NCI-H510A treated with DMSO at 0.1 percent for 48 hours (cell line): ENCODE results near the gene CMTM2.
"Not testable (repeated sequence)": the region's sequence is repeated elsewhere in the genome, so short reads cannot be mapped to it uniquely, and the experiment has no call there.

ENCODE experiments used
- DNase-seq: peaks from one replicate; lab custom pipeline; 2025; lab: John Stamatoyannopoulos, UW

Gene CMTM2

GRCh38 chr16:66608241-66609138 is 29.2 kb downstream of the CMTM2 start:
- peak; percentile 57 for DNase-seq

GRCh38 chr16:66609139-66609510 is 29.9 kb downstream of the CMTM2 start:
- DNase-seq = no peak

GRCh38 chr16:66610111-66610820 is 31.0 kb downstream of the CMTM2 start:
- no peak for DNase-seq

- DNase-seq = not testable (repeated sequence)
Measured at GRCh38 chr16:66611911-66612310, 32.6 kb downstream of the CMTM2 start.

- no peak for DNase-seq
Measured at GRCh38 chr16:66612422-66612821, 33.2 kb downstream of the CMTM2 start.

GRCh38 chr16:66614161-66614802 is 35.0 kb downstream of the CMTM2 start:
- no peak for DNase-seq

GRCh38 chr16:66616169-66616568 is 36.9 kb downstream of the CMTM2 start:
- no peak for DNase-seq

GRCh38 chr16:66616592-66616991 is 37.3 kb downstream of the CMTM2 start:
- no peak for DNase-seq

GRCh38 chr16:66617010-66617434 is 37.8 kb downstream of the CMTM2 start:
- DNase-seq = no peak

- DNase-seq = no peak
Measured at GRCh38 chr16:66617728-66618127, 38.5 kb downstream of the CMTM2 start.

- DNase-seq = no peak
Measured at GRCh38 chr16:66618588-66619375, 39.5 kb downstream of the CMTM2 start.

- no peak for DNase-seq
Measured at GRCh38 chr16:66619534-66620428, 40.5 kb downstream of the CMTM2 start.

GRCh38 chr16:66620429-66620795 is 41.1 kb downstream of the CMTM2 start:
- no peak for DNase-seq

GRCh38 chr16:66621973-66622372 is 42.7 kb downstream of the CMTM2 start:
- DNase-seq = no peak

- no peak for DNase-seq
Measured at GRCh38 chr16:66622863-66623262, 43.6 kb downstream of the CMTM2 start.

GRCh38 chr16:66623755-66624154 is 44.5 kb downstream of the CMTM2 start:
- DNase-seq = no peak

- not testable (repeated sequence) for DNase-seq
Measured at GRCh38 chr16:66627611-66628378, 48.5 kb downstream of the CMTM2 start.

GRCh38 chr16:66629856-66630255 is 50.6 kb downstream of the CMTM2 start:
- DNase-seq = no peak

GRCh38 chr16:66630561-66631260 is 51.4 kb downstream of the CMTM2 start:
- not testable (repeated sequence) for DNase-seq
